ENCODE data around the gene PTPRCAP. TPM values are rescaled to one million over a fixed set of nuclear protein-coding genes. Genes with fewer than 3 reads are reported as not detected.
"Not testable (repeated sequence)": the region's sequence is repeated elsewhere in the genome, so short reads cannot be mapped to it uniquely, and the experiment has no call there.

The PTPRCAP gene
- total and polyA plus RNA-seq, 4 donors = 2.9 to 6.2 (median 4.5) TPM

GRCh38 chr11:67482827-67483798 is 45.6 kb upstream of the PTPRCAP start, which contains the start of gene AIP (continued):
- peak; percentile 62 for TF ChIP-seq REST (IDR thresholded peaks at IDR 0.05)
- TF ChIP-seq ZBTB33 (IDR thresholded peaks at IDR 0.05) = peak; percentile 74
- peak; percentile 10 to 13 for TF ChIP-seq RXRA (IDR thresholded peaks at IDR 0.05)
- no peak for TF ChIP-seq FOXA1 (IDR thresholded peaks at IDR 0.05)

GRCh38 chr11:67482275-67482826 is 44.9 kb upstream of the PTPRCAP start:
- peak overlapping the region; percentile 62 to 74 for H3K27ac ChIP-seq (ENCODE audit: low read depth in 1 of 2, low read length in 2 of 2)
- TF ChIP-seq SP1 (IDR thresholded peaks at IDR 0.05) (no peak), TAF1 (conservative IDR thresholded peaks at IDR 0.05) (no peak), YY1 (IDR thresholded peaks at IDR 0.05) (peak; percentile 4), CTCF (IDR thresholded peaks at IDR 0.05; ENCODE audit: low read depth, low read length, missing input control) (no peak), RAD21 (IDR thresholded peaks at IDR 0.05) (no peak)
- no peaks in the 10 kb centered on the region for H3K9me3 ChIP-seq (ENCODE audit: control insufficient read depth in 4 of 4, low read length in 3 of 4)
- H3K4me3 ChIP-seq (ENCODE audit: low read depth in 1 of 3, low read length in 3 of 3) = peak overlapping the region; percentile 53 to 65 (median 61)
- no peak for DNase-seq (ENCODE audit: low spot score)
- peaks cover 0 to 2% (median 0%) of the 10 kb centered on the region in 4 donors for H3K36me3 ChIP-seq (ENCODE audit: control insufficient read depth in 4 of 4, insufficient read depth in 3 of 4, low read depth in 1 of 4, low read length in 3 of 4)
- H3K9ac ChIP-seq (ENCODE audit: low read depth in 1 of 2, low read length in 2 of 2) = peak overlapping the region; percentile 68 to 79
- peaks cover 10 to 25% (median 15%) of the 10 kb centered on the region in 4 donors for H3K4me1 ChIP-seq (ENCODE audit: control insufficient read depth in 4 of 4, insufficient read depth in 4 of 4, low read length in 3 of 4)
- no peaks in the 10 kb centered on the region for H3K27me3 ChIP-seq (ENCODE audit: control insufficient read depth in 4 of 4, insufficient read depth in 4 of 4, low read length in 3 of 4)
- 50% methylated on average over 19 of the region's 19 CpGs for WGBS

GRCh38 chr11:67477344-67478050 is 40.0 kb upstream of the PTPRCAP start:
- not testable (repeated sequence) for H3K27ac ChIP-seq (ENCODE audit: low read depth in 1 of 2, low read length in 2 of 2); DNase-seq (ENCODE audit: low spot score); H3K9ac ChIP-seq (ENCODE audit: low read depth in 1 of 2, low read length in 2 of 2); H3K9me3 ChIP-seq (ENCODE audit: control insufficient read depth in 4 of 4, low read length in 3 of 4); H3K4me3 ChIP-seq (ENCODE audit: low read depth in 1 of 3, low read length in 3 of 3); H3K27me3 ChIP-seq (ENCODE audit: control insufficient read depth in 4 of 4, insufficient read depth in 4 of 4, low read length in 3 of 4); H3K36me3 ChIP-seq (ENCODE audit: control insufficient read depth in 4 of 4, insufficient read depth in 3 of 4, low read depth in 1 of 4, low read length in 3 of 4)
- WGBS = 78% methylated on average over 13 of the region's 16 CpGs
- peaks cover 5 to 14% (median 7%) of the 10 kb centered on the region in 4 donors for H3K4me1 ChIP-seq (ENCODE audit: control insufficient read depth in 4 of 4, insufficient read depth in 4 of 4, low read length in 3 of 4)

GRCh38 chr11:67476692-67477091 is 39.2 kb upstream of the PTPRCAP start:
- H3K27ac ChIP-seq (ENCODE audit: low read depth in 1 of 2, low read length in 2 of 2); DNase-seq (ENCODE audit: low spot score); H3K9me3 ChIP-seq (ENCODE audit: control insufficient read depth in 4 of 4, low read length in 3 of 4); H3K9ac ChIP-seq (ENCODE audit: low read depth in 1 of 2, low read length in 2 of 2); H3K4me3 ChIP-seq (ENCODE audit: low read depth in 1 of 3, low read length in 3 of 3); H3K27me3 ChIP-seq (ENCODE audit: control insufficient read depth in 4 of 4, insufficient read depth in 4 of 4, low read length in 3 of 4); H3K36me3 ChIP-seq (ENCODE audit: control insufficient read depth in 4 of 4, insufficient read depth in 3 of 4, low read depth in 1 of 4, low read length in 3 of 4): not testable (repeated sequence)
- 82% methylated on average over 10 of the region's 10 CpGs for whole genome bisulfite sequencing
- peaks cover 3 to 11% (median 4%) of the 10 kb centered on the region in 4 donors for H3K4me1 ChIP-seq (ENCODE audit: control insufficient read depth in 4 of 4, insufficient read depth in 4 of 4, low read length in 3 of 4)

All from liver (tissue), 9 donors.